Memory B cell (primary cell): ENCODE results near the gene PSMD4.

ENCODE experiments used
- ATAC-seq: fragments of 150-1000 bp; cut with Tn5 transposase; 2 replicates; pipeline ENCODE4 v1.10.0; 2021; ENCODE audit warnings: low read depth, mild to moderate bottlenecking, moderate library complexity
- DNase-seq, 2 donors: peaks; one replicate each; pipeline ENCODE4 v3.0.0; 2022; ENCODE audit warnings: low spot score in 2 of 2
- H3K27ac Mint-ChIP-seq: one replicate; pipeline ENCODE4 v1.8.0; 2022; ENCODE audit warnings: mild to moderate bottlenecking, moderate library complexity, mixed read lengths
- H3K27me3 Mint-ChIP-seq: one replicate; pipeline ENCODE4 v1.8.0; 2022; ENCODE audit warnings: mixed read lengths
- H3K36me3 Mint-ChIP-seq: one replicate; pipeline ENCODE4 v1.8.0; 2022; ENCODE audit warnings: mild to moderate bottlenecking, mixed read lengths
- H3K4me1 Mint-ChIP-seq: one replicate; pipeline ENCODE4 v1.8.0; 2022; ENCODE audit warnings: mixed read lengths
- H3K4me3 Mint-ChIP-seq: one replicate; pipeline ENCODE4 v1.8.0; 2022; ENCODE audit warnings: mild to moderate bottlenecking, moderate library complexity, mixed read lengths
- H3K9me3 Mint-ChIP-seq: one replicate; pipeline ENCODE4 v1.8.0; 2022; ENCODE audit warnings: mixed read lengths

Gene PSMD4

DNA sequence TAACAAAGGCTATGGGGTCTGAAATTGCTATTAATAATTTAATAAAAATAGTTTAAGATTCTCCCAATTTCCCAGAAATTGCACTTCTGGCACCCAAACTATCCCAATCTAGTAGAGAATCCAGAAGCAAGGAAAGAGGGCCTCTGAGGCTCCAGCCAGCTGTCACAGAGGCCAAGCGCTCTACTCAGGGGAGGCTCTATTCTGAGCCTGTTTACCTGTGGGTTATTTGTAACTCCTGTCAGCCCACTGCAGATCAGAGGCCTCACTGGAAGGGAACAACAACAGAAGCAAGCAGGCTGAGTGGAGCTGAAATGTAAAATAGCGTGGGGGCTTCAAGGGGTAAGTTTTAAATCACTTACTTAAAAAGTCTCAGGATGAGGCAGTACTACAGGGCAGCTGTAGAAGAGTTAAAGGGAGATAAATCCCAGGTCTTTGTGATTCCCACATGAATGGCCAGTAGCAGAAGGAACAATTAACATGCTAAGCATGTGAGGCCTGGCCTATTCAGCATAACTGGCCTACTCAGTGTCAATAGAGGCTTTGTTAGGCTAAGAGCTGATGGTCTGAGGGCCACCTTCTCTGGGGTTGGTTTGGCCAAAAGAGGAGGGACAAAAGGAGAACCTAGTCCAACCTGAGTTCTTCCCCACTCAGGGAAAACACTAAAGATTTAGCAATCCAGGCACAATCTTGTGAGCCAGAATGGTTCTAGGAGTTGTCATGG, 40.4 kb downstream of the PSMD4 start:
- ATAC-seq (no peak), DNase-seq (no peak)
- Mint-ChIP-seq H3K27ac (no peak overlapping the region), H3K4me3 (no peak overlapping the region), H3K4me1 (no peaks in the 10 kb centered on the region), H3K36me3 (peaks cover 29% of the 10 kb centered on the region), H3K9me3 (no peaks in the 10 kb centered on the region), H3K27me3 (no peaks in the 10 kb centered on the region)

DNA sequence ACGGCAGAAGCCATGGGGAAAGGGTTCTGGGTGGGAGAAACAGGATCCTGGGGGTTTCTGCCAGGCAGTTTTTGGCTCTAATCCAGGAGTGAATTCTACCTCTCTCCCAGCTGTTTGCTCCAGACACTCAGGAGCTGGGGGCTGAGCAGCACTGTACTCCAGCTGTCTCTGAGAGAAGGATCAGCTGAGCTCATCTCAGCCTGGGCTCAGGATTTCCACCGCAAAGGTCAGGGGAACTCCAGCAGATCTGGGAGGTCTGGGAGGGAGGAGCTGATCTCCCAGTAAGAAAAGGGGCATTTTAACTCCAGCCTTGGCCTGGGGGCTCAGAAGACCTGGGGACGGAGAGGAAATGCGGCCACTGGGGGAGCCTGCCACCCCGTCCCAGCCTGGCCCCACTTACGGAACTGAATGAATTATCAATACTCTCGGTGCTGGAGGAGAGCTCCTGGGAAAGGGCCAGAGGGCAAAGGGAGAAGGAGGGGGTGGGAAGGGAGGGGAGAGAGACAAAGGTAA, 55.3 kb downstream of the PSMD4 start:
- H3K4me3 Mint-ChIP-seq, result no peak overlapping the region
- no peaks in the 10 kb centered on the region for H3K9me3 Mint-ChIP-seq
- H3K4me1 Mint-ChIP-seq, result peaks cover 19% of the 10 kb centered on the region
- peak overlapping the region; percentile 45 for H3K27ac Mint-ChIP-seq
- DNase-seq, result no peak
- H3K36me3 Mint-ChIP-seq, result peaks cover 46% of the 10 kb centered on the region
- no peaks in the 10 kb centered on the region for H3K27me3 Mint-ChIP-seq
- ATAC-seq, result no peak

DNA sequence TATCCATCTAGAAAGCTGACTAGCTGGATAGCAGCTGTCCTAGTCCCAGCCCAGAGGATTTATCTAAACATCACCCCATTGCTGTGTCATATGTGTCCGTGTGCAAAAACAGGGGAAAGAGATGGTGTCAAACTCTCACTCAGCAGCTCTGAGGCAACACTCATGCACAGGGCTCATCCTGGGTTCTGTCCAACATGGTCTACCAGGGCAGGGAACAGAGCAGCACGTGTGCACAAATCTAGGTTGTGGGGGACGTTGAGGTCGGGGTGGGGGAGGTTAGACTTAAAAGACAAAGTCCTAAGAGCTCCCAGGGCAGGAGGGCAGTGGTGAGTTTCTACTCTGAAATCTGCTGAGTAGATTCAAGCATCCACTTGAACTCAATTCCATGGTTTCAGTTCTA, 56.5 kb downstream of the PSMD4 start:
- DNase-seq (no peak), ATAC-seq (no peak)
- peak overlapping the region; percentile 49 for H3K27ac Mint-ChIP-seq
- H3K36me3 Mint-ChIP-seq, result peaks cover 41% of the 10 kb centered on the region
- no peaks in the 10 kb centered on the region for H3K9me3 Mint-ChIP-seq
- no peaks in the 10 kb centered on the region for H3K27me3 Mint-ChIP-seq
- no peak overlapping the region for H3K4me3 Mint-ChIP-seq
- H3K4me1 Mint-ChIP-seq, result peaks cover 23% of the 10 kb centered on the region

DNA sequence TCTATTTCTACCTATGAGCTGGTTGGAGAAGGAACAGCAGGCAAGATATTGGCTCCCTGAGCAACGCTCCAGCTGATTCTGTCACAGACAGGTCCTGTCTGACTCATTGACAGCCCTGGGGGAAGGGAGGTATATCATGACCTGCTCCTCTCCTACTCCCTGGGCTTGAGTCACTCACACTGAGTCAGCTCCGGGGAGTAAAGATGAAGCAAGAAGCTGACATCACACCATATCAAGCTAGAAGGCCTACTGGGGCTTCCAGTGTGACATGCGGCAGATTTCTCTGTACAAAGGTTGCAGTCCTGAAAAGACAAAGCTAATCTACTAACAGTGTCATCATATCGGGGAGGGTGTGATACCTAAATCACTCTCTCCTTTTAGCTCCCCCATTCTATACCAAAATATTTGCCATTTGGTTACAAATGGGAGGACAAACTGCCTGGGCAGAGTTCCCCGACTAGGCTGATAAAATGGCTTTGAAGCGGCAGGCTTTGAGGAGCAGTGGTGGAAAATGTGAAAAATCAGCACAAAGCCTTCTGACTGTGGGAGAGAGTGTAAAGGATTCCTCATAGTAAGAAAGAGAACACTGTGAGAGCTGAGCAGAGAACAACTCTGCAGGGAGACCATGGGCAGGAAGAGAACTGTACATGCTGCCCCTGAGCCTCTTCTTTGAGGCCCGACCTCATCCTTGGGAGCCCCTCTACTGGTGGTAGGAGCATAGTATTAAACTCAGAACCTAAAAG, 57.2 kb downstream of the PSMD4 start:
- Mint-ChIP-seq H3K4me1 (peaks cover 23% of the 10 kb centered on the region), H3K4me3 (no peak overlapping the region), H3K27me3 (no peaks in the 10 kb centered on the region), H3K36me3 (peaks cover 42% of the 10 kb centered on the region), H3K27ac (peak overlapping the region; percentile 49), H3K9me3 (no peaks in the 10 kb centered on the region)
- ATAC-seq (no peak), DNase-seq (no peak)

DNA sequence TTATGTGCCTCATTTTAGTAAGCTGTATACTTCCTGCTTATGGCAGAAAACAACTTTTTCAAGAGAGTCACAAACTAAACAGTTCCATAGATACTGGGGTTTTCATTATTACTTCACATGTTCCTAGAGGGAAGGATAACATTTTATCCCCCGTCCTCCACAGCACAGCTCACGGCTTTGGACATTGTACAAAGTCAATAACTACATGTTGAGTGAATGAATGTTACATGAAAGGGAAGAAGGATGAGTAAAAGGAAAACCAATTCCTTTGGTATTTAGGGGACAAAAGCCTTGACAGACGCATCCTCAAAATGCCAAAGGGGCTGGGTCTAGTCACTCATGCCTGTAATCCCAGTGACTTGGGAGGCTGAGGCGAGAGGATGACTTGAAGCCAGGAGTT, 57.9 kb downstream of the PSMD4 start:
- Mint-ChIP-seq H3K9me3 (no peaks in the 10 kb centered on the region), H3K4me3 (no peak overlapping the region), H3K4me1 (peaks cover 23% of the 10 kb centered on the region), H3K36me3 (peaks cover 37% of the 10 kb centered on the region), H3K27ac (no peak overlapping the region), H3K27me3 (no peaks in the 10 kb centered on the region)
- ATAC-seq (no peak), DNase-seq (no peak)

DNA sequence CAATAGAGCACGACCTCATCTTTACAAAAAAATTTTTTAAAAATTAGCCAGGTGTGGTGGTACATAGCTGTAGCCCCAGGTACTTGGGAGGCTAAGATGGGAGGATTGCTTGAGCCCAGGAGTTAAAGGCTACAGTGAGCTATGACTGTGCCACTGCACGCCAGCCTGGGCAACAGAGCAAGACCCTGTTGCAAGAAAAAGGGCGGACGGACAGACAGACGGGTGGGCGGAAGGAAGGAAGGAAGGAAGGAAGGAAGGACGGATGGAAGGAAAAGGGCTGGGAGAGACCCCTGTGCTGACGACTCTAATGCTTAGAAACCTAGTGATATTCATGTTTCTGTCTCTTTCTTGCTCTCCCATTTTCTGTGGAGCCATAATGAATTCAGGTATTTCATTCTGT, 58.3 kb downstream of the PSMD4 start:
- Mint-ChIP-seq H3K27ac (peak overlapping the region; percentile 29), H3K36me3 (peaks cover 40% of the 10 kb centered on the region), H3K4me3 (no peak overlapping the region), H3K27me3 (no peaks in the 10 kb centered on the region), H3K9me3 (no peaks in the 10 kb centered on the region), H3K4me1 (peaks cover 23% of the 10 kb centered on the region)
- DNase-seq (no peak), ATAC-seq (no peak)

DNA sequence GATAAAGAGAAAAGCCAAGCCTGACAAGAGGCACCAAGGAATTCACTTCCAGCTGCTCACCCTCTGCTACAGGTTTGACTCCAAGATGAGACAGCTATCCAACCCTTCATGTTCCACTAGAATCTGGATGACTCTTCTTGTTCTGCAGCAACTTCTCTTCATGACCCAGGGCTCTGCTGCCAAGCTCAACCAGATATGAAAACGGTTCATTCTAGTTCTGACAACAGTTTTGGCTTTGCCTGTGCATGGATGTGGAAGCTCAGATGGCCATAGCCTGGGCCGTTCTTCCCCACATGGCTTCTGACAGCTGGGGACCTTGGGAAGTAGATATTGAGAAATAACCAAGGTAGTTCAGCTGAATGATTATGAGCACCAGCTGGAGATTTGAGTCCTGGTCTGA, 59.0 kb downstream of the PSMD4 start:
- no peaks in the 10 kb centered on the region for H3K9me3 Mint-ChIP-seq
- H3K4me3 Mint-ChIP-seq, result no peak overlapping the region
- peaks cover 23% of the 10 kb centered on the region for H3K4me1 Mint-ChIP-seq
- DNase-seq, result no peak
- H3K27ac Mint-ChIP-seq, result peak overlapping the region; percentile 29
- peaks cover 38% of the 10 kb centered on the region for H3K36me3 Mint-ChIP-seq
- ATAC-seq, result no peak
- H3K27me3 Mint-ChIP-seq, result no peaks in the 10 kb centered on the region

DNA sequence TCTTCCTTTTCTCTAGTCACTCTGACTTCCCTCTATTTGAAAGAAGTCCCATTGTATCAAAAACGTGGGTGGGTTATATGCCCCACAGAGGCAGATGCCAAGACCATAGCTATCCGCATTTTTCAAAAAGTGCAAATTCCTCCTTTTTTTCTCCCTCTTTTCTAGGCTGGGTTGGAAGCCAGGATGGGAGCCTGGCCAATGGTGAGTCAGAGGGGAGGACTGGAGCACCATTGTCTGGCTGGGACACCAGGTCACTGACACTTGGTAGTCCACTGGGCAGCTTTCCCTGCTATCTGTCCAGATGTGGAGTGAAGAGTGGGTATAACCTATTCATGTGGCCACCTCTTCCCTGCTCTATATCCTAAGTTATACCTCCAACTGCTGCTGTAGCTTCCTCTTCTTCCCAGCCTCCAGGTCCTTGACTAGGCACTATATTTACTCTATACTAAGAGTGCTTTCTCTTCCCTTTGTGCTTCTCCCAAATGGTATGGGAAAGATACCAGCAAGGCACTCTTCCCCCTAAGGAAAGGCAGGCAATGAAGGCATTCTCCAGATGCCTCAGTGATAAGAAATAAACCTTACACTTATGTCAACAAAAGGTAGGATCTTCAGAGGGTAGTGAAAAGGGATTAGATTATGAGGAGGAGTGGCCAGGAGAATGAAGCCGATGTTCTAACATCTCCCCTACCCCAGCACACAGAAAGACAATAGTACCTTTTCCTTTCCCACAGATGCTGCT, 59.8 kb downstream of the PSMD4 start:
- Mint-ChIP-seq H3K27me3 (no peaks in the 10 kb centered on the region), H3K36me3 (peaks cover 30% of the 10 kb centered on the region), H3K9me3 (no peaks in the 10 kb centered on the region), H3K27ac (peak overlapping the region; percentile 63), H3K4me3 (no peak overlapping the region), H3K4me1 (peaks cover 23% of the 10 kb centered on the region)
- ATAC-seq, result no peak
- no peak for DNase-seq

DNA sequence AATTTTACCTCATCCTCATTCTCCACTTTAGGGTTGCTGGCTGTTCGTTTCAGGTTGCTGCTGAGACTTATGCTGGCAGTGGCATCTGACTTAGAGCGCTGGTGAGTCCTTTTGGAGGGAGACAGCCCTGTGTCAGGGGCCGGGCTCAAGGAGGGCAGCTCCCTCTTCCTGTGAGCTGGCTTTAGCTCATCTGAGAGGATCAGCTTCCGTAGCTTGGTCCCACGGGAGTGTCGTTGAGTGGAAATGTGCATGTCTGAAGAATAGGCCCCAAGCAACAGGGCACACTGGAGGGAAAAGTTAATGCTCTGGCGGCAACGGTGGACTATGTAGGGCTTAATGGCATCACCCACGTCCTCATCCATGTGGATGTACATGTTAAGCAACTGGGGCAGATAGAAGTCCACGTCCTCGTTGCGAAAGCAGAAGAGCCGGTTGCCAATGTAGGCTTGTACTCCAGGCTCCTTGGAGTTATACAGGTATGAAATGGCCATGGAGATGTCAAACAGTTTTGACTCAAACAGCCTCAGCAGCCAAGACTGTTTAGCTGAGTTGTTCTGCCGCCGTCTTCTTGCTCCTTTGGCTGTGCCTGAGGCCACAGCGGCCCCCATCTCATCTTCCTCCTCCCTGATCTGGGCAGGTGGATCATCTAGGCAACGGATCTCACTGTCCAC, 61.2 kb downstream of the PSMD4 start:
- H3K27ac Mint-ChIP-seq, result peak overlapping the region; percentile 63
- ATAC-seq (no peak), DNase-seq (no peak)
- no peaks in the 10 kb centered on the region for H3K9me3 Mint-ChIP-seq
- H3K4me3 Mint-ChIP-seq, result no peak overlapping the region
- peaks cover 28% of the 10 kb centered on the region for H3K4me1 Mint-ChIP-seq
- no peaks in the 10 kb centered on the region for H3K27me3 Mint-ChIP-seq
- H3K36me3 Mint-ChIP-seq, result peaks cover 31% of the 10 kb centered on the region
